MM.1S (cell line): ENCODE results near the gene STARD10.

Experiments used
- DNase-seq: peaks from one replicate; pipeline ENCODE4 v3.0.0-alpha.2; 2015
- H2AFZ ChIP-seq: fragments of 300-600 bp; sonication (generic); 2 replicates; pipeline ENCODE4 v1.6.0; 2016; ENCODE audit warnings: antibody characterized with exemption, low read length
- H3F3A ChIP-seq: fragments of 300-600 bp; sonication (generic); 2 replicates; pipeline ENCODE4 v1.6.1; 2016; ENCODE audit warnings: mild to moderate bottlenecking, antibody characterized with exemption, low read length, moderate library complexity, mixed read lengths; ENCODE audit not compliant: insufficient read depth
- H3K27ac ChIP-seq: fragments of 300-600 bp; sonication (generic); 2 replicates; pipeline ENCODE4 v1.5.1; 2016; ENCODE audit warnings: mild to moderate bottlenecking, low read length
- H3K27me3 ChIP-seq: fragments of 300-600 bp; sonication (generic); replicated peaks from 2 replicates; pipeline ENCODE4 v1.6.0; 2016; ENCODE audit warnings: low read length; ENCODE audit not compliant: insufficient read depth
- H3K36me3 ChIP-seq: fragments of 300-600 bp; sonication (generic); replicated peaks from 2 replicates; pipeline ENCODE4 v1.6.1; 2016; ENCODE audit warnings: mild to moderate bottlenecking, low read length, mixed read lengths; ENCODE audit not compliant: insufficient read depth
- H3K4me1 ChIP-seq: fragments of 300-600 bp; sonication (generic); 2 replicates; pipeline ENCODE4 v1.6.1; 2016; ENCODE audit warnings: low read length, mixed read lengths
- H3K4me2 ChIP-seq: fragments of 300-600 bp; sonication (generic); 2 replicates; pipeline ENCODE4 v1.6.0; 2016; ENCODE audit warnings: low read depth, low read length
- H3K4me3 ChIP-seq: fragments of 300-600 bp; sonication (generic); 2 replicates; pipeline ENCODE4 v1.5.1; 2016; ENCODE audit warnings: low read length, mixed read lengths
- H3K79me2 ChIP-seq: fragments of 300-600 bp; sonication (generic); 2 replicates; pipeline ENCODE4 v1.6.1; 2016; ENCODE audit warnings: mixed run types, low read length, mixed read lengths
- H3K9ac ChIP-seq: fragments of 300-600 bp; sonication (generic); 2 replicates; pipeline ENCODE4 v1.6.1; 2016; ENCODE audit warnings: low read length, mixed read lengths
- H3K9me2 ChIP-seq: fragments of 300-600 bp; sonication (generic); replicated peaks from 2 replicates; pipeline ENCODE4 v1.6.1; 2016; ENCODE audit warnings: mild to moderate bottlenecking, low read length, mixed read lengths; ENCODE audit not compliant: insufficient read depth
- H3K9me3 ChIP-seq: fragments of 300-600 bp; sonication (generic); replicated peaks from 2 replicates; pipeline ENCODE4 v1.6.1; 2016; ENCODE audit warnings: mild to moderate bottlenecking, low read length, mixed read lengths; ENCODE audit not compliant: insufficient read depth
- H4K20me1 ChIP-seq: fragments of 300-600 bp; sonication (generic); 2 replicates; pipeline ENCODE4 v1.6.1; 2016; ENCODE audit warnings: mild to moderate bottlenecking, low read length, moderate library complexity, mixed read lengths; ENCODE audit not compliant: insufficient read depth
- EZH2 ChIP-seq: fragments of 300-600 bp; sonication (generic); optimal IDR thresholded peaks from 2 replicates; pipeline ENCODE3; 2017; ENCODE audit warnings: low read depth, mild to moderate bottlenecking, antibody characterized with exemption, low read length, mixed read lengths
- EZH2phosphoT487 ChIP-seq: fragments of 300-600 bp; sonication (generic); IDR thresholded peaks from 2 replicates; pipeline ENCODE4 v1.6.1; 2018; ENCODE audit warnings: antibody characterized with exemption, low read length
- TF ChIP-seq, protein P1 (sequence below): fragments of 300-600 bp; sonication (generic); IDR thresholded peaks from 2 replicates; pipeline ENCODE4 v1.5.1; 2016; ENCODE audit warnings: antibody characterized with exemption, low read length, mixed read lengths

Gene STARD10

DNA sequence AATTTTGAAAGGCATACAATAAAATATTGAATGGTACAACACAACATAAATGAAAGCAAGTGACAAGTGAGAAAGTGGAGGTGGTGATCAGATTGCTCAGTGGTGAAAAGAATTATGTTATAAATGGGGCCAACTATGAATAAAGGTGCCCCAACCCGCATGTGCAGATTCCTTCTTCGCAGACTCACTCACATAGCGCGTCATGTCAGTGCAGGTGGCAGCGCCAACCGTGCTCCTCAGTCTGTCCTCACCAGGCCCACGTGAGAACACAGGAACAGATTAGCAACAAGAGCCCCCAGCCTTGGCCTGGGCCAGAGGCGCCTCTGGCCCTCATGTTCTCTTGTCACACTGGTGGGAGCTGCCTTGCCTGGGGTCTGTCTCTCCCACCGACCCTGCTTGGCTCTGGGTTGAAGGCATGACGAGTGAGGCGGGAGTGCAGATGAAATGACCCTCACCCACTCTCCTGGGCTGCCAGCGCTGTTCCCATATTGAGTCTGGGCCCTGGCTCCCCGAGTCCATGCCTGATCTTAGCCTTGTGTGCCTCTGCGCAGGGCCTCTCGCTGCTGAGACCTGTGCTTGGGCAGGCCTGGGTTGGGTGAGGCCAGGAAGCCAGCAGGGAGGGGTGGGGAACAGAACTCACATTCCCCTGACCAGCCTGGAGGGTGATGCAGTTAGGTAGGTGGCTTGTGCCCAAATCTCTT is 26.7 kb upstream of the STARD10 start:
- Histone ChIP-seq H3K79me2 (peaks cover 31% of the 10 kb centered on the region), H2AFZ (no peak overlapping the region), H3K9me3 (no peaks in the 10 kb centered on the region), H3K9me2 (no peaks in the 10 kb centered on the region), H3F3A (peaks cover 2% of the 10 kb centered on the region), H3K27me3 (no peaks in the 10 kb centered on the region), H3K4me3 (no peak overlapping the region), H4K20me1 (no peaks in the 10 kb centered on the region), H3K4me1 (peaks cover 8% of the 10 kb centered on the region), H3K9ac (no peak overlapping the region), H3K27ac (no peak overlapping the region), H3K4me2 (no peak overlapping the region), H3K36me3 (no peaks in the 10 kb centered on the region)
- TF ChIP-seq, protein P1, sequence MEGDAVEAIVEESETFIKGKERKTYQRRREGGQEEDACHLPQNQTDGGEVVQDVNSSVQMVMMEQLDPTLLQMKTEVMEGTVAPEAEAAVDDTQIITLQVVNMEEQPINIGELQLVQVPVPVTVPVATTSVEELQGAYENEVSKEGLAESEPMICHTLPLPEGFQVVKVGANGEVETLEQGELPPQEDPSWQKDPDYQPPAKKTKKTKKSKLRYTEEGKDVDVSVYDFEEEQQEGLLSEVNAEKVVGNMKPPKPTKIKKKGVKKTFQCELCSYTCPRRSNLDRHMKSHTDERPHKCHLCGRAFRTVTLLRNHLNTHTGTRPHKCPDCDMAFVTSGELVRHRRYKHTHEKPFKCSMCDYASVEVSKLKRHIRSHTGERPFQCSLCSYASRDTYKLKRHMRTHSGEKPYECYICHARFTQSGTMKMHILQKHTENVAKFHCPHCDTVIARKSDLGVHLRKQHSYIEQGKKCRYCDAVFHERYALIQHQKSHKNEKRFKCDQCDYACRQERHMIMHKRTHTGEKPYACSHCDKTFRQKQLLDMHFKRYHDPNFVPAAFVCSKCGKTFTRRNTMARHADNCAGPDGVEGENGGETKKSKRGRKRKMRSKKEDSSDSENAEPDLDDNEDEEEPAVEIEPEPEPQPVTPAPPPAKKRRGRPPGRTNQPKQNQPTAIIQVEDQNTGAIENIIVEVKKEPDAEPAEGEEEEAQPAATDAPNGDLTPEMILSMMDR: no peak
- TF ChIP-seq EZH2 (no peak), EZH2phosphoT487 (no peak)
- DNase-seq: no peak

DNA sequence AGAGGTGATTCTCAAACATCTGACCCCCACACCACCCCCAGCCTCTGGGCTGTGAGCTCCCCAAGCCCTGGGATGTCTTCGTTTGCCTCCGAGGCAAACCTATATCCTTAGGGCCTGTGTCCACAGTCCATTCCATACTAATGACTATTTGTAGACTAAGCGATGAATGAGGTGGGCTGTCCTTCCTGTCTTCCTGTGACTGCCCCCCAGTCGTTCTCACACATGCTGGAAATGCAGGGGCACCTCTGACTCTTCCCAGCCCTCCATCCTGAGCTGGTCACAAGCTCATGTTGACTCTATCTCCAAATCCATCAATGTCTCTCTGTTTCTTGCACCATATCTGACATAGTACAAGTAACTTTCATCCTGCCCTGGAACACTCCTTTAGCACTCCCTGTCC is 25.1 kb upstream of the STARD10 start:
- no peaks in the 10 kb centered on the region for H3K9me2 ChIP-seq
- H3K9me3 ChIP-seq: no peaks in the 10 kb centered on the region
- peaks cover 14% of the 10 kb centered on the region for H3F3A ChIP-seq
- H3K4me1 ChIP-seq: peaks cover 11% of the 10 kb centered on the region
- no peak overlapping the region for H3K4me2 ChIP-seq
- peaks cover 40% of the 10 kb centered on the region for H3K79me2 ChIP-seq
- H3K36me3 ChIP-seq: no peaks in the 10 kb centered on the region
- no peak for DNase-seq
- H3K4me3 ChIP-seq: no peak overlapping the region
- H4K20me1 ChIP-seq: no peaks in the 10 kb centered on the region
- H3K9ac ChIP-seq: no peak overlapping the region
- H3K27me3 ChIP-seq: no peaks in the 10 kb centered on the region
- TF ChIP-seq EZH2phosphoT487 (no peak), EZH2 (no peak)
- TF ChIP-seq, protein P1: no peak
- no peak overlapping the region for H2AFZ ChIP-seq
- H3K27ac ChIP-seq: no peak overlapping the region

DNA sequence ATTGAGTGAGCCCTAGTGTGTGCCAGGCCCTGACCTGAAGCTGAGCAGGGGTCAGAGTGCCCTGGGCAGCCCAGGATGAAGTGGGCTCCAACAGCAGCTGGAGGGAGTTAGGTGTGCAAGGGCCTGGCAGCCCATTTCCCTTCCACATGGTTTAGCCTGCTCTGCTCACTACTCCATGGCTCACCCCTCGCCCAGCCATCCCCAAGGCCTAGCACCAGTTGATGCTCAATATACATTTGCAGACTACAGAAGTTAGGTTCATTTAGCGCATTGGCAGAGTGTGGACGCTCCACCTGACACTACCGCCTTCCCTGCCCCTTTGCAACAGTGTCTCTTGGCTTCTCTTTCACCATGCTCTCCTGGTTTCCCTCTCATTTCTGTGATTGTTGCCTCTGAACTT is 24.1 kb upstream of the STARD10 start:
- no peak overlapping the region for H3K9ac ChIP-seq
- peaks cover 49% of the 10 kb centered on the region for H3K79me2 ChIP-seq
- no peak overlapping the region for H3K27ac ChIP-seq
- no peaks in the 10 kb centered on the region for H3K9me3 ChIP-seq
- no peaks in the 10 kb centered on the region for H3K9me2 ChIP-seq
- no peak overlapping the region for H3K4me3 ChIP-seq
- H4K20me1 ChIP-seq: no peaks in the 10 kb centered on the region
- H3K36me3 ChIP-seq: no peaks in the 10 kb centered on the region
- peaks cover 23% of the 10 kb centered on the region for H3F3A ChIP-seq
- TF ChIP-seq, protein P1: no peak
- no peak for TF ChIP-seq EZH2
- no peak for TF ChIP-seq EZH2phosphoT487
- H3K4me1 ChIP-seq: peaks cover 11% of the 10 kb centered on the region
- no peak overlapping the region for H2AFZ ChIP-seq
- H3K4me2 ChIP-seq: no peak overlapping the region
- no peak for DNase-seq
- no peaks in the 10 kb centered on the region for H3K27me3 ChIP-seq
